Measurements from ENCODE around the gene GPR141.

The GPR141 gene

GRCh38 chr7:37732888-37733287 is 49.3 kb downstream of the GPR141 start:
- Histone ChIP-seq H3K79me2 (no peaks in the 10 kb centered on the region), H3K27me3 (ENCODE audit: control insufficient read depth, insufficient read depth, low read length) (no peaks in the 10 kb centered on the region), H3K4me2 (ENCODE audit: low read length) (no peak overlapping the region), H3K27ac (no peak overlapping the region), H3K36me3 (ENCODE audit: control insufficient read depth, insufficient read depth, low read length) (no peaks in the 10 kb centered on the region), H3K4me3 (ENCODE audit: low read depth, low read length) (no peak overlapping the region), H3K4me1 (no peaks in the 10 kb centered on the region), H2AFZ (no peak overlapping the region), H3K9me3 (ENCODE audit: control insufficient read depth, low read length) (no peaks in the 10 kb centered on the region), H3K9ac (no peak overlapping the region)
- TF ChIP-seq, protein P1, sequence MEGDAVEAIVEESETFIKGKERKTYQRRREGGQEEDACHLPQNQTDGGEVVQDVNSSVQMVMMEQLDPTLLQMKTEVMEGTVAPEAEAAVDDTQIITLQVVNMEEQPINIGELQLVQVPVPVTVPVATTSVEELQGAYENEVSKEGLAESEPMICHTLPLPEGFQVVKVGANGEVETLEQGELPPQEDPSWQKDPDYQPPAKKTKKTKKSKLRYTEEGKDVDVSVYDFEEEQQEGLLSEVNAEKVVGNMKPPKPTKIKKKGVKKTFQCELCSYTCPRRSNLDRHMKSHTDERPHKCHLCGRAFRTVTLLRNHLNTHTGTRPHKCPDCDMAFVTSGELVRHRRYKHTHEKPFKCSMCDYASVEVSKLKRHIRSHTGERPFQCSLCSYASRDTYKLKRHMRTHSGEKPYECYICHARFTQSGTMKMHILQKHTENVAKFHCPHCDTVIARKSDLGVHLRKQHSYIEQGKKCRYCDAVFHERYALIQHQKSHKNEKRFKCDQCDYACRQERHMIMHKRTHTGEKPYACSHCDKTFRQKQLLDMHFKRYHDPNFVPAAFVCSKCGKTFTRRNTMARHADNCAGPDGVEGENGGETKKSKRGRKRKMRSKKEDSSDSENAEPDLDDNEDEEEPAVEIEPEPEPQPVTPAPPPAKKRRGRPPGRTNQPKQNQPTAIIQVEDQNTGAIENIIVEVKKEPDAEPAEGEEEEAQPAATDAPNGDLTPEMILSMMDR (IDR thresholded peaks at IDR 0.05) = no peak

DNA sequence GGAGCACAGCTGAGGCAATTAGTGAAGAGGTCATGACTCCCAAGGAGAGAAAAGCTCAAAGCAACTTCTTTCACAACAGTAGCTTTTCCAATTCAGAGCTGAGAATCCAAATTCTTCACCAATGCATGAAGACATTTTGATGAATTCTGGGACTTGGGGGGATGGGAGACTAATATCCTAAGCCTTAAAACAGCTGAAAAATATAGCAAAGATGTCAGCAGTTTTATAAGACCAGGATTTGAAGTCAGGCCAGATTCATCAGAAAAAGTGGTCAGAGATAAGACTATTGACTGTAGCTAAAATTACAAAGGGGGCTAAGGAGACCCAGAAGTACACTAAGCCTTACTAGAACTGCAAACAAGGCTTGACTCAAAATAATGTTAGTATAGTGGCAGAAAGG is 51.6 kb downstream of the GPR141 start:
- Histone ChIP-seq H2AFZ (no peak overlapping the region), H3K27me3 (ENCODE audit: control insufficient read depth, insufficient read depth, low read length) (no peaks in the 10 kb centered on the region), H3K27ac (no peak overlapping the region), H3K4me2 (ENCODE audit: low read length) (no peak overlapping the region), H3K4me1 (no peaks in the 10 kb centered on the region), H3K4me3 (ENCODE audit: low read depth, low read length) (no peak overlapping the region), H3K79me2 (no peaks in the 10 kb centered on the region), H3K9me3 (ENCODE audit: control insufficient read depth, low read length) (no peaks in the 10 kb centered on the region), H3K9ac (no peak overlapping the region), H3K36me3 (ENCODE audit: control insufficient read depth, insufficient read depth, low read length) (no peaks in the 10 kb centered on the region)
- TF ChIP-seq, protein P1 (IDR thresholded peaks at IDR 0.05) = no peak

DNA sequence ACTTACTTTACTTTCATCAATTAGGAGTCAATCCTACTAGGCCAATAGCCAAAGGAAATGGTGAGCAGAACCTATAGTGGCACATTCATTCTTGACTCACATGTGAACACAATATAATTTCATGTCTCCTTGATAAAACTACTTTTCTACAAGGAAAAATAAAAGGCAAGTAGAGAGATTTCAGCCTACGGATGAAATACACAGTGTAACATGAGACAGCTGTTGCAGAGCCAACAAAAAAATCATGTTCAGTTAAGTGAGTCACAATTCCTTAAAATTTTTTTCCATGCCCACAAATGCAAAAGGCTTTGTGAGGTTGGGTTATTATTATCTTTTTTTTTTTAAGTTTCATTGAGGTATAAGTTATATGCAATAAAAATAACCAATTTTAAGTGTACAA is 54.8 kb downstream of the GPR141 start:
- Histone ChIP-seq H2AFZ (no peak overlapping the region), H3K4me1 (no peaks in the 10 kb centered on the region), H3K9me3 (ENCODE audit: control insufficient read depth, low read length) (no peaks in the 10 kb centered on the region), H3K36me3 (ENCODE audit: control insufficient read depth, insufficient read depth, low read length) (no peaks in the 10 kb centered on the region), H3K4me3 (ENCODE audit: low read depth, low read length) (no peak overlapping the region), H3K79me2 (no peaks in the 10 kb centered on the region), H3K27me3 (ENCODE audit: control insufficient read depth, insufficient read depth, low read length) (no peaks in the 10 kb centered on the region), H3K9ac (no peak overlapping the region), H3K27ac (no peak overlapping the region), H3K4me2 (ENCODE audit: low read length) (no peak overlapping the region)
- TF ChIP-seq, protein P1 (IDR thresholded peaks at IDR 0.05) = no peak

DNA sequence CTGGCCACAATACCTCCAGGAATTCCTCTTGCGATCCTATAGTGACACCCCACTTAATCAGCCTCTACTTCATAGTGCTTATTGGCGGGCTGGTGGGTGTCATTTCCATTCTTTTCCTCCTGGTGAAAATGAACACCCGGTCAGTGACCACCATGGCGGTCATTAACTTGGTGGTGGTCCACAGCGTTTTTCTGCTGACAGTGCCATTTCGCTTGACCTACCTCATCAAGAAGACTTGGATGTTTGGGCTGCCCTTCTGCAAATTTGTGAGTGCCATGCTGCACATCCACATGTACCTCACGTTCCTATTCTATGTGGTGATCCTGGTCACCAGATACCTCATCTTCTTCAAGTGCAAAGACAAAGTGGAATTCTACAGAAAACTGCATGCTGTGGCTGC is 56.8 kb downstream of the GPR141 start:
- Histone ChIP-seq H3K4me2 (ENCODE audit: low read length) (no peak overlapping the region), H3K27me3 (ENCODE audit: control insufficient read depth, insufficient read depth, low read length) (no peaks in the 10 kb centered on the region), H3K79me2 (no peaks in the 10 kb centered on the region), H3K9me3 (ENCODE audit: control insufficient read depth, low read length) (no peaks in the 10 kb centered on the region), H3K9ac (no peak overlapping the region), H2AFZ (no peak overlapping the region), H3K4me3 (ENCODE audit: low read depth, low read length) (no peak overlapping the region), H3K4me1 (no peaks in the 10 kb centered on the region), H3K36me3 (ENCODE audit: control insufficient read depth, insufficient read depth, low read length) (no peaks in the 10 kb centered on the region), H3K27ac (no peak overlapping the region)
- TF ChIP-seq, protein P1 (IDR thresholded peaks at IDR 0.05) = no peak

DNA sequence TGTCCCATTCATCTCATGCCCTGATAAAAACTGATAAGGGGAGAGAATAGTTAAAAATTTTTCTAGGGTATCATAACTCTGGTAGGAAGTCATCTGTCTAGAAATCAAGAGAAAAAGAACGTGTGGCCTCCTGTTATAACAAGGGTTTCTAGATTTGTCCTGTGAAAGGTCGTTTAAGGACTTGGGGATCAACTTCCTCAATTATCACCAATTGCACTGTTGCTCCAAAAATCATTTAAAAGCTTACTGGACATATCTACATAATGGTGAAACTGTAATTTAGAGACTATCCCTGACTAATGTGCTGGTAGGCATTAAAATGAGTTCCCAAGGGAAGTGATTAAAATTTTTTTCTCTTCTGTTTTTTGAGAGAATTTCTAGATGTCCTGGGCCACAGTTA is 58.2 kb downstream of the GPR141 start:
- H3K9me3 ChIP-seq (ENCODE audit: control insufficient read depth, low read length) = no peaks in the 10 kb centered on the region
- no peak overlapping the region for H3K9ac ChIP-seq
- H3K27me3 ChIP-seq (ENCODE audit: control insufficient read depth, insufficient read depth, low read length) = no peaks in the 10 kb centered on the region
- TF ChIP-seq, protein P1 (IDR thresholded peaks at IDR 0.05) = no peak
- no peak overlapping the region for H3K4me3 ChIP-seq (ENCODE audit: low read depth, low read length)
- no peaks in the 10 kb centered on the region for H3K79me2 ChIP-seq
- no peak overlapping the region for H3K27ac ChIP-seq
- H2AFZ ChIP-seq = no peak overlapping the region
- no peaks in the 10 kb centered on the region for H3K4me1 ChIP-seq
- H3K4me2 ChIP-seq (ENCODE audit: low read length) = no peak overlapping the region
- no peaks in the 10 kb centered on the region for H3K36me3 ChIP-seq (ENCODE audit: control insufficient read depth, insufficient read depth, low read length)
